IMR-90 (cell line): ENCODE data around the gene PLXDC1. TPM values are rescaled to one million over a fixed set of nuclear protein-coding genes. Genes with fewer than 3 reads are reported as not detected.

Source experiments
- ATAC-seq: fragments of 200-7000 bp; cut with Tn5 transposase; 2 replicates; pipeline ENCODE4 v1.9.1; 2020; ENCODE audit warnings: low read depth, mild to moderate bottlenecking, moderate library complexity
- BruUV-seq: library from RNA; stranded (reverse); fragments of 400-500 nt; replicated peaks from 2 replicates; lab custom pipeline; 2021; lab: Mats Ljungman, UMichigan
- CTCF ChIA-PET: fragments of 300-600 bp; formaldehyde crosslinking; extraction: SDS; loops from one replicate; lab custom pipeline; 2021; ENCODE audit warnings: antibody characterized with exemption; lab: Yijun Ruan, JAX
- POLR2A ChIA-PET: fragments of 300-600 bp; sonication (Branson Sonifier 250); formaldehyde crosslinking; loops from one replicate; lab custom pipeline; 2022; ENCODE audit warnings: antibody characterized with exemption; ENCODE audit not compliant: unreplicated experiment; lab: Charles Lee
- DNase-seq: peaks from one replicate; pipeline ENCODE4 v3.0.0; 2013
- H2AFZ ChIP-seq: replicated peaks from 2 replicates; pipeline ENCODE3; 2013; ENCODE audit warnings: low read length, mild to moderate bottlenecking; ENCODE audit not compliant: poor library complexity
- H2AK5ac ChIP-seq: 2 replicates; pipeline ENCODE4 v1.6.1; 2013; ENCODE audit warnings: low read depth, low read length, inconsistent platforms
- H2AK9ac ChIP-seq: replicated peaks from 2 replicates; pipeline ENCODE3; 2013; ENCODE audit warnings: mild to moderate bottlenecking, low read depth, low read length, moderate library complexity; ENCODE audit not compliant: poor library complexity
- H2BK120ac ChIP-seq: 2 replicates; pipeline ENCODE4 v1.6.1; 2013; ENCODE audit warnings: low read depth, low read length, inconsistent platforms
- H2BK15ac ChIP-seq: 3 replicates; pipeline ENCODE4 v1.6.1; 2013; ENCODE audit warnings: low read depth, low read length, inconsistent platforms
- H2BK20ac ChIP-seq: 2 replicates; pipeline ENCODE4 v1.6.1; 2013; ENCODE audit warnings: low read depth, mild to moderate bottlenecking, inconsistent platforms, low read length, moderate library complexity
- H2BK5ac ChIP-seq: 2 replicates; pipeline ENCODE4 v1.6.1; 2013; ENCODE audit warnings: mild to moderate bottlenecking, low read depth, low read length, inconsistent platforms; ENCODE audit not compliant: poor library complexity, severe bottlenecking
- H3K14ac ChIP-seq: replicated peaks from 2 replicates; pipeline ENCODE4 v1.6.1; 2013; ENCODE audit warnings: low read depth, low read length, inconsistent platforms
- H3K18ac ChIP-seq: 2 replicates; pipeline ENCODE4 v1.6.1; 2013; ENCODE audit warnings: low read depth, low read length, control low read depth
- H3K23ac ChIP-seq: 2 replicates; pipeline ENCODE4 v1.6.1; 2013; ENCODE audit warnings: low read depth, low read length, inconsistent platforms
- H3K27ac ChIP-seq: 2 replicates; pipeline ENCODE4 v1.5.1; 2013; ENCODE audit warnings: mild to moderate bottlenecking, control low read depth, low read length; ENCODE audit not compliant: insufficient read depth
- H3K27me3 ChIP-seq: 2 replicates; pipeline ENCODE4 v1.6.1; 2013; ENCODE audit warnings: low read length; ENCODE audit not compliant: control insufficient read depth, insufficient read depth
- H3K36me3 ChIP-seq: 2 replicates; pipeline ENCODE4 v1.6.1; 2013; ENCODE audit warnings: low read length, mixed read lengths; ENCODE audit not compliant: control insufficient read depth, insufficient read depth
- H3K4ac ChIP-seq: 2 replicates; pipeline ENCODE4 v1.6.1; 2013; ENCODE audit warnings: low read depth, low read length, inconsistent platforms
- H3K4me1 ChIP-seq: 2 replicates; pipeline ENCODE4 v1.6.1; 2013; ENCODE audit warnings: low read length, mixed read lengths; ENCODE audit not compliant: control insufficient read depth, insufficient read depth
- H3K4me2 ChIP-seq: 2 replicates; pipeline ENCODE4 v1.6.1; 2013; ENCODE audit warnings: low read depth, mild to moderate bottlenecking, control low read depth, low read length, moderate library complexity
- H3K4me3 ChIP-seq: 2 replicates; pipeline ENCODE4 v1.5.1; 2013; ENCODE audit warnings: low read depth, mild to moderate bottlenecking, control low read depth, low read length, moderate library complexity; ENCODE audit not compliant: insufficient read depth
- H3K56ac ChIP-seq: 2 replicates; pipeline ENCODE4 v1.6.1; 2013; ENCODE audit warnings: low read length, inconsistent platforms; ENCODE audit not compliant: insufficient read depth; ENCODE audit errors: extremely low read depth
- H3K79me1 ChIP-seq, 2 experiments: 2 replicates each; pipeline ENCODE4 v1.6.1; 2013; ENCODE audit warnings: low read length in 2 of 2, inconsistent platforms in 1 of 2, low read depth in 1 of 2
- H3K9ac ChIP-seq: 2 replicates; pipeline ENCODE4 v1.6.1; 2013; ENCODE audit warnings: low read depth, low read length, control low read depth
- H3K9me1 ChIP-seq: 2 replicates; pipeline ENCODE4 v1.6.1; 2013; ENCODE audit warnings: low read length, inconsistent platforms; ENCODE audit not compliant: insufficient read depth
- H3K9me3 ChIP-seq: 2 replicates; pipeline ENCODE4 v1.6.1; 2013; ENCODE audit warnings: low read length; ENCODE audit not compliant: control insufficient read depth, insufficient read depth
- H4K20me1 ChIP-seq: 2 replicates; pipeline ENCODE4 v1.6.1; 2013; ENCODE audit warnings: low read length, inconsistent platforms; ENCODE audit not compliant: insufficient read depth
- H4K5ac ChIP-seq: 2 replicates; pipeline ENCODE4 v1.6.1; 2013; ENCODE audit warnings: mild to moderate bottlenecking, low read depth, low read length, control low read depth
- H4K8ac ChIP-seq, 2 experiments: 2 replicates each; pipeline ENCODE4 v1.6.1; 2013; ENCODE audit warnings: low read depth in 2 of 2, low read length in 2 of 2, control low read depth in 1 of 2, inconsistent platforms in 1 of 2
- H4K91ac ChIP-seq: 2 replicates; pipeline ENCODE4 v1.6.1; 2013; ENCODE audit warnings: low read depth, low read length, inconsistent platforms; ENCODE audit not compliant: insufficient read depth
- BHLHE40 ChIP-seq: fragments of 150-350 bp; IDR thresholded peaks from 2 replicates; pipeline ENCODE4 v1.6.1; 2016; ENCODE audit warnings: mild to moderate bottlenecking, low read depth, low read length
- CHD1 ChIP-seq: IDR thresholded peaks from 2 replicates; pipeline ENCODE4 v1.6.1; 2012; ENCODE audit warnings: low read depth, low read length, improper control_type of control experiment
- FOS ChIP-seq: fragments of 150-350 bp; IDR thresholded peaks from 2 replicates; pipeline ENCODE4 v1.6.1; 2016; ENCODE audit warnings: low read depth, low read length
- MAZ ChIP-seq: IDR thresholded peaks from 2 replicates; pipeline ENCODE4 v1.6.1; 2012; ENCODE audit warnings: low read depth, mild to moderate bottlenecking, low read length, improper control_type of control experiment, moderate library complexity, borderline replicate concordance
- MXI1 ChIP-seq: IDR thresholded peaks from 2 replicates; pipeline ENCODE4 v1.6.1; 2012; ENCODE audit warnings: low read depth, mild to moderate bottlenecking, low read length, moderate library complexity, borderline replicate concordance
- POLR2A ChIP-seq: IDR thresholded peaks from 2 replicates; pipeline ENCODE4 v1.6.1; 2012; ENCODE audit warnings: mild to moderate bottlenecking, low read depth, low read length
- RCOR1 ChIP-seq: IDR thresholded peaks from 2 replicates; pipeline ENCODE4 v1.6.1; 2012; ENCODE audit warnings: mild to moderate bottlenecking, low read length, improper control_type of control experiment; ENCODE audit not compliant: insufficient replicate concordance
- RFX5 ChIP-seq: IDR thresholded peaks from 2 replicates; pipeline ENCODE4 v1.8.0; 2012; ENCODE audit warnings: low read depth, mild to moderate bottlenecking, low read length, moderate library complexity
- WGBS, 2 experiments: methylation state at CpG; one replicate each; pipeline versions ENCODE4 v1.1.5 to v1.1.7; 2013; ENCODE audit warnings: missing lambda C conversion rate in 2 of 2; ENCODE audit not compliant: insufficient read length in 1 of 2; ENCODE audit errors: extremely low coverage in 2 of 2; 5-methylcytosine and 5-hydroxymethylcytosine counted together
- dilution Hi-C: fragments of 300-500 bp; cut with HindIII; formaldehyde crosslinking; loops from one replicate; pipeline ENCODE4 v1.14.3; 2018; ENCODE audit warnings: low sequenced_read_pairs; ENCODE audit not compliant: unreplicated experiment
- in situ Hi-C: fragments of 300-500 bp; cut with MboI; formaldehyde crosslinking; loops from 3 replicates; pipeline ENCODE4 v1.14.3; 2019; ENCODE audit warnings: low sequenced_read_pairs, inconsistent platforms, mixed read lengths
- intact Hi-C: fragments of 100-400 bp; cut with micrococcal nuclease; formaldehyde crosslinking; loops from 2 replicates; pipeline ENCODE4 v1.10.0; 2022
- polyA plus RNA-seq, 3 experiments: library from polyadenylated mRNA; depleted of rRNA; stranded (reverse); fragments of >200 nt; gene quantifications; 2 replicates each; pipeline ENCODE4 v1.2.3, GENCODE V29; 2012; ENCODE audit warnings: low replicate concordance in 1 of 3
- total RNA-seq: library from RNA; depleted of rRNA; stranded (reverse); fragments of >200 nt; gene quantifications from 2 replicates; pipeline ENCODE4 v1.2.3, GENCODE V29; 2012
- TF ChIP-seq, protein P1 (sequence below): fragments of 150-350 bp; IDR thresholded peaks from 2 replicates; pipeline ENCODE4 v1.6.1; 2016; ENCODE audit warnings: low read depth, mild to moderate bottlenecking, low read length, moderate library complexity, borderline replicate concordance
- TF ChIP-seq, protein P2 (sequence below): conservative IDR thresholded peaks from 2 replicates; pipeline ENCODE4 v1.5.1; 2012; ENCODE audit warnings: mild to moderate bottlenecking, low read depth, low read length, improper control_type of control experiment

PLXDC1 gene
- total and polyA plus RNA-seq, 2 of the 4 experiments (the other 2 are of a cell fraction): under 0.01 to 0.50 TPM

DNA sequence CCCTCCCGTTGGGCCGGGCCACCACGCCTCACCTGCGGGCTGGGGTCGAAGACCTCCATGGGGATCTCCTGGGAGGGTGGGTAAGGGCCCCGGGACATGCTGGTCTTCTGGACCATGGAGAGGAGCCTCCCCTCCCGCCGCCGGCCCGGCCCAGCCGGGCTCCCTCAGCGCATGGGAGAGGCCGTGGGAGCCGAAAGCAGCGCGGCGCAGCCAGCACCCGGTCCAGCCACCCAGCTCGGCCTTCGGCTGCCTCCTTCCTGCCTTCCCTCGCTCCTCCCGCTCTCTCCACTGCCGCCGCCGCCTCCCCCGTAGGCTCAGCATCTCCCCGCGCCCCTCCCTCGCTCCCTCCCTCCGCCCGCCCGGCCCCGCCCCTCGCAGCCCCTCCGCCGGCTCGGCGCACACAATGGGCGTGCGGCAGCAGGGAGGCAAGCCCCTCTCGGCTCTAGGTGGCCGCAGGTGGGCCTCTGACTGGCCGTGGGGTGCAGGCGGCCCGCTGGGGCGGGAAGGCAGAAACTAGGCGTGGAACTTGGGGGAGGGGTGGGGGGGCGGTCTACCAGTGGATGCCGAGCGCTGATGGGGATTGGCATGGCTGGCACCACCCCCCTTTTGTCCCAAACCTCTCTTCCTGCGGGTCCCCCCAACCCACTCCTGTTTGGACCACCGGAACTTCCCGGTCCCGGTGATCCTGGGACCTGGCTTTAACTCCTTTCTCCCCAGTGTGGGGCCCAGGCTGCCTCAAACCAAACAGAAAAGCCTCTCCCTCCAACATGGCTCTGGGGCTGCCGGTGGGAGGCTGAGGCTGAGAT is 46.1 kb upstream of the PLXDC1 start, which contains the start of gene CACNB1:
CACNB1 (minus strand) TSS at position 290 of the 806 bp plus-strand sequence; CDS start at position 116, 174 bp downstream.
- H2BK120ac ChIP-seq: peak within 1 kb of the TSS; percentile 18; the same call in 1 of the 2 replicates
- 0% methylated on average over 9 of the region's 55 CpGs; no CpG with 5 or more reads in 1 of the 2 experiments for WGBS, 2 experiments
- intact Hi-C loops (no loop called here), dilution Hi-C loops (no loop called here), in situ Hi-C loops (no loop called here)
- H3K9me1 ChIP-seq: peaks cover 26% of the 10 kb centered on the region
- peak within 1 kb of the TSS; percentile 98 for H2AK9ac ChIP-seq
- H4K20me1 ChIP-seq: peaks cover 36% of the 10 kb centered on the region
- H4K8ac ChIP-seq: peak within 1 kb of the TSS; percentile 65 to 66
- no peak within 1 kb of the TSS; the same call in 2 of the 3 replicates for H2BK15ac ChIP-seq
- DNase-seq (peak; percentile 65), ATAC-seq (peak; percentile 82)
- peaks cover 28% of the 10 kb centered on the region for H3K36me3 ChIP-seq
- H3K9me3 ChIP-seq: no peaks in the 10 kb centered on the region
- H3K4me1 ChIP-seq: peaks cover 23% of the 10 kb centered on the region
- H4K91ac ChIP-seq: peak within 1 kb of the TSS; percentile 66
- BruUV-seq: no TSS peak
- H3K27ac ChIP-seq: peak within 1 kb of the TSS; percentile 69
- peak within 1 kb of the TSS; percentile 59 for H2BK5ac ChIP-seq
- H2AK5ac ChIP-seq: peak within 1 kb of the TSS; percentile 78
- H3K56ac ChIP-seq: peak within 1 kb of the TSS; percentile 10; the same call in 1 of the 2 replicates
- CTCF ChIA-PET: no interaction called here
- H3K4ac ChIP-seq: peak within 1 kb of the TSS; percentile 83
- H3K4me2 ChIP-seq: peak within 1 kb of the TSS; percentile 91
- POLR2A ChIA-PET: no interaction called here
- H2AFZ ChIP-seq: peak within 1 kb of the TSS; percentile 92
- peak within 1 kb of the TSS; percentile 88 for H3K4me3 ChIP-seq
- peak within 1 kb of the TSS; percentile 42 for H3K18ac ChIP-seq
- H4K5ac ChIP-seq: peak within 1 kb of the TSS; percentile 77
- TF ChIP-seq POLR2A: peak; percentile 32; the same call in 1 of the 2 replicates
- no peak for TF ChIP-seq FOS
- TF ChIP-seq CHD1: no peak
- TF ChIP-seq, protein P1, sequence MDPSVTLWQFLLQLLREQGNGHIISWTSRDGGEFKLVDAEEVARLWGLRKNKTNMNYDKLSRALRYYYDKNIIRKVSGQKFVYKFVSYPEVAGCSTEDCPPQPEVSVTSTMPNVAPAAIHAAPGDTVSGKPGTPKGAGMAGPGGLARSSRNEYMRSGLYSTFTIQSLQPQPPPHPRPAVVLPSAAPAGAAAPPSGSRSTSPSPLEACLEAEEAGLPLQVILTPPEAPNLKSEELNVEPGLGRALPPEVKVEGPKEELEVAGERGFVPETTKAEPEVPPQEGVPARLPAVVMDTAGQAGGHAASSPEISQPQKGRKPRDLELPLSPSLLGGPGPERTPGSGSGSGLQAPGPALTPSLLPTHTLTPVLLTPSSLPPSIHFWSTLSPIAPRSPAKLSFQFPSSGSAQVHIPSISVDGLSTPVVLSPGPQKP: no peak
- TF ChIP-seq RCOR1: no peak
- no peak for TF ChIP-seq RFX5
- TF ChIP-seq BHLHE40: no peak
- TF ChIP-seq, protein P2, sequence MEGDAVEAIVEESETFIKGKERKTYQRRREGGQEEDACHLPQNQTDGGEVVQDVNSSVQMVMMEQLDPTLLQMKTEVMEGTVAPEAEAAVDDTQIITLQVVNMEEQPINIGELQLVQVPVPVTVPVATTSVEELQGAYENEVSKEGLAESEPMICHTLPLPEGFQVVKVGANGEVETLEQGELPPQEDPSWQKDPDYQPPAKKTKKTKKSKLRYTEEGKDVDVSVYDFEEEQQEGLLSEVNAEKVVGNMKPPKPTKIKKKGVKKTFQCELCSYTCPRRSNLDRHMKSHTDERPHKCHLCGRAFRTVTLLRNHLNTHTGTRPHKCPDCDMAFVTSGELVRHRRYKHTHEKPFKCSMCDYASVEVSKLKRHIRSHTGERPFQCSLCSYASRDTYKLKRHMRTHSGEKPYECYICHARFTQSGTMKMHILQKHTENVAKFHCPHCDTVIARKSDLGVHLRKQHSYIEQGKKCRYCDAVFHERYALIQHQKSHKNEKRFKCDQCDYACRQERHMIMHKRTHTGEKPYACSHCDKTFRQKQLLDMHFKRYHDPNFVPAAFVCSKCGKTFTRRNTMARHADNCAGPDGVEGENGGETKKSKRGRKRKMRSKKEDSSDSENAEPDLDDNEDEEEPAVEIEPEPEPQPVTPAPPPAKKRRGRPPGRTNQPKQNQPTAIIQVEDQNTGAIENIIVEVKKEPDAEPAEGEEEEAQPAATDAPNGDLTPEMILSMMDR: no peak
- TF ChIP-seq MAZ: peak; percentile 74; the same call in 1 of the 2 replicates
- TF ChIP-seq MXI1: peak; percentile 49; the same call in 1 of the 2 replicates
- H3K79me1 ChIP-seq: peaks cover 47 to 80% of the 10 kb centered on the region in 2 experiments
- H3K14ac ChIP-seq: peak within 1 kb of the TSS; percentile 75
- H2BK20ac ChIP-seq: no peak within 1 kb of the TSS
- peak within 1 kb of the TSS; percentile 84 for H3K9ac ChIP-seq
- peak within 1 kb of the TSS; percentile 64; the same call in 1 of the 2 replicates for H3K23ac ChIP-seq
- H3K27me3 ChIP-seq: no peaks in the 10 kb centered on the region
